ENCODE results near the gene SLC37A2. TPM values are rescaled to one million over a fixed set of nuclear protein-coding genes. Genes with fewer than 3 reads are reported as not detected.

The SLC37A2 gene
- total RNA-seq, 1 experiment from 2014 or later = 5.2 TPM

DNA sequence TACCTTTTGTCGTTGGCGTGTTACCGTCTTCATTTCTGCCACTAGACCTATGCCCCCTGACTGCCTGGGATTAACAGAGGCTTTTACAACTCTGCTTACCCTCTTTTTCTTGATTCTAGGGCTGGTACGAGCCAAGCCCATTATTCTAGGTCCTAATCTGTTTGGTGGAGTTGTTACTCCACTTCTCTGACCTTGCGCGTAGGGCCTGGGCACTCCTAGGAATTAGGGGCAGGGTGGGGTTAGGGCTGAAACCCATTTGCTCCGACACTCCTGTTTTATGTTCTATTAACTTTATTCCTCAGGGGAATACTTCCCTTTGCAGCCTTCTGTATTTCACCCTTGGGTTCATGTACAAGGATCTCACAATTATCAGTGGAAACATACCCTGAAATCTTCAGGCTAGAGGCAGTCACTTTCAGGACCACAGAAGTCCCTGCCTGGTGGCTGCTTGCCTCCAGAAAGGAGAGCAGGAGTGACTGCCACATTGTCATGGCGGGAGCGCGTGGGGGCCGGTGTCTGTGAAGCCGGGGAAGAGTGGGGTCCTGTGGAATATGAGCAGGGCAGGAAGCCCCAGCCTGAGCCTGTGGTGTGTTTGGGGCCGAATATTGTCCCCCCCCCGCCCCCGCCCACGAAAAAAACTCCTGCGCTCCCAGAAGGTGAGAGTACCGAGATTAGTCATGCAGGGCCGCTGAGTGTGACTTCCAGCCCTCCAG lies 731 bp upstream of the SLC37A2 start:
- Mint-ChIP-seq H3K27ac (ENCODE audit: low read depth, unreplicated experiment) (peak overlapping the region; percentile 54), H3K9me3 (ENCODE audit: unreplicated experiment) (no peaks in the 10 kb centered on the region), H3K27me3 (ENCODE audit: insufficient read depth, unreplicated experiment) (no peaks in the 10 kb centered on the region), H3K4me3 (ENCODE audit: unreplicated experiment) (peak overlapping the region; percentile 86), H3K36me3 (ENCODE audit: insufficient read depth, unreplicated experiment) (no peaks in the 10 kb centered on the region), H3K4me1 (ENCODE audit: insufficient read depth, unreplicated experiment) (no peaks in the 10 kb centered on the region)
- TF ChIP-seq, protein P1, sequence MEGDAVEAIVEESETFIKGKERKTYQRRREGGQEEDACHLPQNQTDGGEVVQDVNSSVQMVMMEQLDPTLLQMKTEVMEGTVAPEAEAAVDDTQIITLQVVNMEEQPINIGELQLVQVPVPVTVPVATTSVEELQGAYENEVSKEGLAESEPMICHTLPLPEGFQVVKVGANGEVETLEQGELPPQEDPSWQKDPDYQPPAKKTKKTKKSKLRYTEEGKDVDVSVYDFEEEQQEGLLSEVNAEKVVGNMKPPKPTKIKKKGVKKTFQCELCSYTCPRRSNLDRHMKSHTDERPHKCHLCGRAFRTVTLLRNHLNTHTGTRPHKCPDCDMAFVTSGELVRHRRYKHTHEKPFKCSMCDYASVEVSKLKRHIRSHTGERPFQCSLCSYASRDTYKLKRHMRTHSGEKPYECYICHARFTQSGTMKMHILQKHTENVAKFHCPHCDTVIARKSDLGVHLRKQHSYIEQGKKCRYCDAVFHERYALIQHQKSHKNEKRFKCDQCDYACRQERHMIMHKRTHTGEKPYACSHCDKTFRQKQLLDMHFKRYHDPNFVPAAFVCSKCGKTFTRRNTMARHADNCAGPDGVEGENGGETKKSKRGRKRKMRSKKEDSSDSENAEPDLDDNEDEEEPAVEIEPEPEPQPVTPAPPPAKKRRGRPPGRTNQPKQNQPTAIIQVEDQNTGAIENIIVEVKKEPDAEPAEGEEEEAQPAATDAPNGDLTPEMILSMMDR (IDR thresholded peaks at IDR 0.05; ENCODE audit: unreplicated experiment) = no peak
- BruUV-seq (replicated peaks) = no TSS peak
- ChIA-PET CTCF (interaction anchor here (0.8 to 2.3 kb wide), 4 partner anchors 12 to 80 kb away, joined by 3 to 11 read pairs (median 5); no protein-coding TSS in a partner anchor), POLR2A (interaction anchor here (0.7 to 1.6 kb wide), 3 partner anchors 15 to 507 kb away, joined by 3 read pairs; partner anchors contain the start of genes EI24 and MSANTD2)
- intact Hi-C loops (cut with micrococcal nuclease) = loop anchor here (5.0 kb wide), 1 partner anchor 50 kb away; the partner anchor contains the start of gene TMEM218
- no peak for DNase-seq (ENCODE audit: unreplicated experiment)

DNA sequence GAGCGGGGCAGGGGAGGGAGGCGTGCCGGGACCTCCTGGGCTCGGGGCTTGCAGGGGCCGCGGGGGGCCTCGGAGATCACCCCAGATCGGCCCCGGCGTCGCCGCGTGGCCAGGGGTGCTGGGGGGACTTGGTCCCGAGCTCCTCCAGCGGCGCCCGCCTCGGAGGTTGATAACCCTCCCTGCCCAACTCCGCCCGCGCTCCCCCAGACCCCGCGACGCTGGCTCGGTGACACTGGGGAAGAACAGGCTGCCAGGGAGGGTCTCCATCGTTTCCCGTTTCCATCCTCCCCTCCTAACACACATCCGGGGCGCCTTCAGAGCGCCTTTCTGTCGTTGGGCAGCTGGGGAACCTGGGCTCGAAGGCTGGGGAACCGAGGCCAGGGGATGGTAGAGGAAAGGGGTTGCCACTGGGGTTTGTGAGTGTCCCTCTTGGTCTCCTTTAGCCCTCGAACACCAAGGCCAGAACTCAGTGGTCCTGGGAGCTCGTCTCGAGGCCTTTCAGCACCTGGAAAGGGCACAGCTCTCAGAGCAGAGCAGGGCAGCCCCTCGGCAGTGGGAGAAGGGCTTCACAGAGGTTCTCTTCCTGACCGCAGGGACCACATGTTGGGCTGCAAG lies 431 bp downstream of the SLC37A2 start:
- TF ChIP-seq, protein P1 (IDR thresholded peaks at IDR 0.05; ENCODE audit: unreplicated experiment) = no peak
- Mint-ChIP-seq H3K27me3 (ENCODE audit: insufficient read depth, unreplicated experiment) (no peaks in the 10 kb centered on the region), H3K36me3 (ENCODE audit: insufficient read depth, unreplicated experiment) (no peaks in the 10 kb centered on the region), H3K4me3 (ENCODE audit: unreplicated experiment) (peak overlapping the region; percentile 86), H3K9me3 (ENCODE audit: unreplicated experiment) (no peaks in the 10 kb centered on the region), H3K27ac (ENCODE audit: low read depth, unreplicated experiment) (no peak overlapping the region), H3K4me1 (ENCODE audit: insufficient read depth, unreplicated experiment) (no peaks in the 10 kb centered on the region)
- no peak for DNase-seq (ENCODE audit: unreplicated experiment)
- no TSS peak for BruUV-seq (replicated peaks)
- ChIA-PET CTCF (interaction anchor here (0.7 to 2.3 kb wide), 8 partner anchors 11 to 292 kb away, joined by 3 to 11 read pairs (median 4); no protein-coding TSS in a partner anchor), POLR2A (interaction anchor here (0.7 to 1.6 kb wide), 5 partner anchors 13 to 506 kb away, joined by 3 to 6 read pairs (median 3); partner anchors contain the start of genes EI24, MSANTD2 and TMEM218)
- intact Hi-C loops (cut with micrococcal nuclease) = loop anchor here (1.0 to 5.0 kb wide), 2 partner anchors 49 to 78 kb away; partner anchors contain the start of gene TMEM218

DNA sequence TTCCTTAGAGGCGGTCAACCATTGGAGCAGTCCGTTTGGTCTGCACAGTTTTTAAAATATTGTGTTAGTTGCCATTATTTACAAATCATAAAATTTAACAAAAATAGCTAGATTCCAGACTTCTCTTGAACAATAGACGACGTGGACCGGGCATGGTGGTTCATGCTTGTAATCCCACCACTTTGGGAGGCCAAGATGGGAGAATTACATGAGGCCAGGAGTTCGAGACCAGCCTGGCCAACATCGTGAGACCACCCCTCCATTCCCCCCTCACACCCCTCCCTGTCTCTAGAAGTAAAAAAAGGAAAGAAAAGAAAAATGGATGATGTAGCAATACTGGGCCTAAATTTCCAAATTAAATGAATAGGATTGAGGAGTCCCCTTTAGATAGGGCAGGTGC lies 965 bp downstream of the SLC37A2 start:
- POLR2A ChIA-PET = interaction anchor here (1.3 to 1.7 kb wide), 3 partner anchors 19 to 264 kb away, joined by 3 to 6 read pairs (median 6); partner anchors contain the start of genes MSANTD2 and TMEM218
- Mint-ChIP-seq H3K27me3 (ENCODE audit: insufficient read depth, unreplicated experiment) (no peaks in the 10 kb centered on the region), H3K9me3 (ENCODE audit: unreplicated experiment) (no peaks in the 10 kb centered on the region), H3K4me3 (ENCODE audit: unreplicated experiment) (peak overlapping the region; percentile 86), H3K36me3 (ENCODE audit: insufficient read depth, unreplicated experiment) (no peaks in the 10 kb centered on the region), H3K4me1 (ENCODE audit: insufficient read depth, unreplicated experiment) (peaks cover under 1% of the 10 kb centered on the region), H3K27ac (ENCODE audit: low read depth, unreplicated experiment) (no peak overlapping the region)
- no peak for DNase-seq (ENCODE audit: unreplicated experiment)
- intact Hi-C loops (cut with micrococcal nuclease) = loop anchor here (5.0 kb wide), 1 partner anchor 48 kb away; the partner anchor contains the start of gene TMEM218
- no TSS peak for BruUV-seq (replicated peaks)
- CTCF ChIA-PET = interaction anchor here (0.6 to 2.3 kb wide), 6 partner anchors 11 to 292 kb away, joined by 3 to 11 read pairs (median 4); no protein-coding TSS in a partner anchor
- TF ChIP-seq, protein P1 (IDR thresholded peaks at IDR 0.05; ENCODE audit: unreplicated experiment) = no peak

DNA sequence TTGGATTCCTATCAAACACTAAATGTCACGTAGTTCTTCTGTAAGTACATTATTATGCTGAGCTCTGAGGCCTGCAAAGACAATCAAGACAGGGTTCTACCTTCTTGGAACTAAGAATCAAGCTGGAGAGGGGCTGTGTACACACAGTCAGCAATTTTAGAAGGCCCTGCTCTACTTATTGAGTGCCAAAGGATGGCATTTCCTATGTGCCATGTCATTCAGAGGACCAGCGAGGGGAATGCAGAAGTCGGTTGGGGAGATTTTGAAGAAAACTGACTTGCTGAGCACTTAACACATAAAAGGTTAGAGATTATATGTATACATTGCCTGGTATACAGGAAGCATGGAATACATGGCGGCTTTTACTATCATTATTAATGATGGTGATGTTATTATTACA lies 5.3 kb downstream of the SLC37A2 start:
- H3K27me3 Mint-ChIP-seq (ENCODE audit: insufficient read depth, unreplicated experiment) = no peaks in the 10 kb centered on the region
- no peaks in the 10 kb centered on the region for H3K9me3 Mint-ChIP-seq (ENCODE audit: unreplicated experiment)
- TF ChIP-seq, protein P1 (IDR thresholded peaks at IDR 0.05; ENCODE audit: unreplicated experiment) = no peak
- ChIA-PET POLR2A (interaction anchor here (1.0 to 1.3 kb wide), 2 partner anchors 8 to 43 kb away, joined by 3 to 5 read pairs; partner anchors contain the start of gene TMEM218), CTCF (interaction anchor here (2.7 kb wide), 1 partner anchor 15 kb away, joined by 7 read pairs; no protein-coding TSS in a partner anchor)
- BruUV-seq (replicated peaks) = no TSS peak
- H3K36me3 Mint-ChIP-seq (ENCODE audit: insufficient read depth, unreplicated experiment) = no peaks in the 10 kb centered on the region
- no peak overlapping the region for H3K4me3 Mint-ChIP-seq (ENCODE audit: unreplicated experiment)
- no peak for DNase-seq (ENCODE audit: unreplicated experiment)
- intact Hi-C loops (cut with micrococcal nuclease) = no loop called here
- H3K4me1 Mint-ChIP-seq (ENCODE audit: insufficient read depth, unreplicated experiment) = peaks cover 26% of the 10 kb centered on the region
- no peak overlapping the region for H3K27ac Mint-ChIP-seq (ENCODE audit: low read depth, unreplicated experiment)

All from MCF 10A (cell line).